HCT116 (cell line): ENCODE measurements around the gene TRMT10B.

Source experiments
- CBX3 ChIP-seq: IDR thresholded peaks from 2 replicates; pipeline ENCODE4 v1.6.1; 2012; ENCODE audit warnings: low read depth
- CTCF ChIP-seq, 3 experiments: fragments of 200-600 bp in 1 of 3; sonication (generic) in 1 of 3; IDR thresholded peaks in 2 of 3; conservative IDR thresholded peaks in 1 of 3; 2 replicates each; pipeline ENCODE4 v1.5.1; 2012 to 2017; ENCODE audit warnings: low read depth in 2 of 3, low read length in 2 of 3, antibody characterized with exemption in 1 of 3, borderline replicate concordance in 1 of 3, control low read depth in 1 of 3, mild to moderate bottlenecking in 1 of 3, mixed read lengths in 1 of 3, mixed run types in 1 of 3, moderate library complexity in 1 of 3; ENCODE audit not compliant: insufficient read depth in 1 of 3
- EGR1 ChIP-seq: IDR thresholded peaks from 2 replicates; pipeline ENCODE4 v1.6.1; 2012; ENCODE audit warnings: low read depth
- EZH2 ChIP-seq: fragments of 200-600 bp; sonication (generic); IDR thresholded peaks from 2 replicates; pipeline ENCODE4 v1.6.1; 2017; ENCODE audit warnings: antibody characterized with exemption, mixed run types
- POLR2A ChIP-seq: IDR thresholded peaks from 2 replicates; pipeline ENCODE4 v1.7.0; 2011; ENCODE audit warnings: borderline replicate concordance; ENCODE audit not compliant: insufficient read depth, insufficient read length; ENCODE audit errors: extremely low read depth
- POLR2AphosphoS5 ChIP-seq: IDR thresholded peaks from 2 replicates; pipeline ENCODE4 v1.6.1; 2011; ENCODE audit warnings: mild to moderate bottlenecking, low read depth, low read length, moderate library complexity
- RAD21 ChIP-seq: IDR thresholded peaks from 2 replicates; pipeline ENCODE4 v1.6.1; 2012; ENCODE audit warnings: low read depth, mild to moderate bottlenecking
- REST ChIP-seq: IDR thresholded peaks from 2 replicates; pipeline ENCODE4 v1.6.1; 2012; ENCODE audit warnings: low read depth
- SRF ChIP-seq: IDR thresholded peaks from 2 replicates; pipeline ENCODE4 v1.6.1; 2012; ENCODE audit warnings: low read depth
- TCF7L2 ChIP-seq: IDR thresholded peaks from 2 replicates; pipeline ENCODE4 v1.7.0; 2011; ENCODE audit warnings: borderline replicate concordance, inconsistent platforms; ENCODE audit not compliant: insufficient read depth, insufficient read length; ENCODE audit errors: extremely low read depth
- YY1 ChIP-seq: IDR thresholded peaks from 2 replicates; pipeline ENCODE4 v1.6.1; 2011; ENCODE audit warnings: low read length, low read depth, moderate library complexity, mild to moderate bottlenecking; ENCODE audit not compliant: insufficient replicate concordance; ENCODE audit errors: extremely low read depth
- ZNF274 ChIP-seq: fragments of 200-500 bp; sonication (Bioruptor generic); IDR thresholded peaks from 2 replicates; pipeline ENCODE4 v1.6.1; 2014; ENCODE audit warnings: mild to moderate bottlenecking, low read depth, low read length, inconsistent platforms

GRCh38 chr9:37740631-37741328 is 12.8 kb upstream of the TRMT10B start:
- no peak for TF ChIP-seq EGR1
- no peak for TF ChIP-seq RAD21
- TF ChIP-seq CTCF (IDR thresholded peaks at IDR 0.05 in 2 of 3, conservative IDR thresholded peaks at IDR 0.05 in 1 of 3; ENCODE audit: borderline replicate concordance in 1 of 3, insufficient read depth in 1 of 3, low read depth in 2 of 3, low read length in 2 of 3), result no peak
- TF ChIP-seq POLR2A, result no peak
- no peak for TF ChIP-seq TCF7L2
- TF ChIP-seq REST, result no peak
- TF ChIP-seq YY1, result no peak
- no peak for TF ChIP-seq POLR2AphosphoS5
- TF ChIP-seq CBX3, result no peak
- no peak for TF ChIP-seq EZH2
- no peak for TF ChIP-seq SRF
- TF ChIP-seq ZNF274, result no peak
